Neuronal stem cell (in vitro differentiated cells): ENCODE measurements around the gene NEK11.

Source experiments
- DNase-seq: peaks from one replicate; pipeline ENCODE4 v3.0.0-alpha.2; 2013; ENCODE audit warnings: low spot score
- H2AFZ ChIP-seq: one replicate; pipeline ENCODE4 v1.6.1; 2013; ENCODE audit warnings: mild to moderate bottlenecking, low read length, inconsistent platforms
- H2AK5ac ChIP-seq: 2 replicates; pipeline ENCODE4 v1.6.1; 2013; ENCODE audit warnings: low read depth, mild to moderate bottlenecking, inconsistent platforms, low read length, moderate library complexity, mixed read lengths
- H2BK120ac ChIP-seq: 2 replicates; pipeline ENCODE4 v1.6.1; 2013; ENCODE audit warnings: low read depth, mild to moderate bottlenecking, inconsistent platforms, low read length, moderate library complexity, mixed read lengths
- H2BK12ac ChIP-seq: one replicate; pipeline ENCODE4 v1.6.1; 2013; ENCODE audit warnings: low read length, inconsistent platforms
- H2BK15ac ChIP-seq: 2 replicates; pipeline ENCODE4 v1.6.1; 2013; ENCODE audit warnings: mild to moderate bottlenecking, low read length, inconsistent platforms, mixed read lengths
- H2BK5ac ChIP-seq: one replicate; pipeline ENCODE4 v1.6.1; 2013; ENCODE audit warnings: inconsistent platforms, mild to moderate bottlenecking, low read length, moderate library complexity
- H3K14ac ChIP-seq: one replicate; pipeline ENCODE4 v1.6.1; 2013; ENCODE audit warnings: low read length, inconsistent platforms
- H3K18ac ChIP-seq: 2 replicates; pipeline ENCODE4 v1.6.1; 2013; ENCODE audit warnings: low read length, inconsistent platforms
- H3K23ac ChIP-seq: 2 replicates; pipeline ENCODE4 v1.6.1; 2013; ENCODE audit warnings: low read depth, mild to moderate bottlenecking, mixed read lengths, low read length, inconsistent platforms; ENCODE audit not compliant: poor library complexity
- H3K27ac ChIP-seq: replicated peaks from 3 replicates; pipeline ENCODE4 v1.5.1; 2013; ENCODE audit warnings: low read length, inconsistent platforms
- H3K27me3 ChIP-seq, 3 experiments: 2 replicates each; pipeline ENCODE4 v1.6.1; 2013; ENCODE audit warnings: low read length in 3 of 3, mild to moderate bottlenecking in 2 of 3, inconsistent platforms in 1 of 3, low read depth in 1 of 3, mixed read lengths in 1 of 3, moderate library complexity in 1 of 3; ENCODE audit not compliant: control insufficient read depth in 3 of 3, insufficient read depth in 3 of 3
- H3K36me3 ChIP-seq, 2 donors: replicated peaks in 1 of 2; 2 replicates each; pipeline ENCODE4 v1.6.1; 2013; ENCODE audit warnings: low read length in 2 of 2; ENCODE audit not compliant: control insufficient read depth in 2 of 2, insufficient read depth in 2 of 2
- H3K4ac ChIP-seq: 2 replicates; pipeline ENCODE4 v1.6.1; 2013; ENCODE audit warnings: inconsistent platforms, mild to moderate bottlenecking, low read length, moderate library complexity
- H3K4me1 ChIP-seq, 2 donors: 1 replicate in 1 of 2; 2 replicates in 1 of 2; pipeline ENCODE4 v1.6.1; 2013; ENCODE audit warnings: low read length in 2 of 2, low read depth in 1 of 2; ENCODE audit not compliant: control insufficient read depth in 2 of 2, insufficient read depth in 1 of 2
- H3K4me2 ChIP-seq: one replicate; pipeline ENCODE4 v1.6.1; 2013; ENCODE audit warnings: mild to moderate bottlenecking, low read length, inconsistent platforms; ENCODE audit not compliant: insufficient read depth, poor library complexity, severe bottlenecking
- H3K4me3 ChIP-seq, 2 donors: 2 replicates each; pipeline ENCODE4 v1.5.1; 2013; ENCODE audit warnings: low read length in 2 of 2, mild to moderate bottlenecking in 2 of 2, inconsistent platforms in 1 of 2, moderate library complexity in 1 of 2
- H3K79me1 ChIP-seq: one replicate; pipeline ENCODE4 v1.6.1; 2013; ENCODE audit warnings: low read depth, mild to moderate bottlenecking, inconsistent platforms, low read length, moderate library complexity
- H3K9ac ChIP-seq: one replicate; pipeline ENCODE4 v1.6.1; 2013; ENCODE audit warnings: mild to moderate bottlenecking, low read depth, low read length, inconsistent platforms; ENCODE audit not compliant: poor library complexity
- H3K9me3 ChIP-seq, 2 donors: replicated peaks in 1 of 2; 2 replicates each; pipeline versions ENCODE3 to v1.6.1; 2013; ENCODE audit warnings: low read length in 2 of 2, mild to moderate bottlenecking in 2 of 2, inconsistent platforms in 1 of 2, low read depth in 1 of 2, mixed read lengths in 1 of 2, moderate library complexity in 1 of 2; ENCODE audit not compliant: control insufficient read depth in 2 of 2, insufficient read depth in 1 of 2
- H4K8ac ChIP-seq: one replicate; pipeline ENCODE4 v1.6.1; 2013; ENCODE audit warnings: low read depth, mild to moderate bottlenecking, inconsistent platforms, low read length, moderate library complexity
- H4K91ac ChIP-seq: one replicate; pipeline ENCODE4 v1.6.1; 2013; ENCODE audit warnings: low read length, low read depth, mild to moderate bottlenecking, inconsistent platforms; ENCODE audit not compliant: poor library complexity
- WGBS, 2 donors: extraction: QIAGEN DNeasy Blood & Tissue Kit; methylation state at CpG; one replicate each; pipeline ENCODE4 v1.1.7; 2013; ENCODE audit warnings: missing lambda C conversion rate in 2 of 2, mixed read lengths in 1 of 2; ENCODE audit not compliant: insufficient read length in 2 of 2, insufficient replicate concordance in 1 of 2; ENCODE audit errors: extremely low coverage in 2 of 2; 5-methylcytosine and 5-hydroxymethylcytosine counted together

Gene NEK11

GRCh38 chr3:131223373-131224289 is 197.0 kb downstream of the NEK11 start:
- Histone ChIP-seq H3K4me2 (no peak overlapping the region), H3K27ac (no peak overlapping the region), H3K18ac (no peak overlapping the region), H2BK12ac (no peak overlapping the region), H3K27me3 (no peaks in the 10 kb centered on the region), H2AFZ (no peak overlapping the region), H3K14ac (no peak overlapping the region), H3K9ac (no peak overlapping the region), H3K4ac (no peak overlapping the region), H4K91ac (no peak overlapping the region), H2BK15ac (no peak overlapping the region), H4K8ac (no peak overlapping the region), H2BK120ac (no peak overlapping the region), H3K79me1 (no peaks in the 10 kb centered on the region), H3K36me3 (no peaks in the 10 kb centered on the region), H3K4me1 (no peaks in the 10 kb centered on the region), H3K9me3 (no peaks in the 10 kb centered on the region), H2BK5ac (no peak overlapping the region), H3K4me3 (no peak overlapping the region), H2AK5ac (no peak overlapping the region), H3K23ac (no peak overlapping the region)
- WGBS, 2 donors = no CpG with 5 or more reads among the region's 5 CpGs
- DNase-seq = no peak

- H2BK120ac ChIP-seq = no peak overlapping the region
- no peaks in the 10 kb centered on the region for H3K36me3 ChIP-seq
- no peak overlapping the region for H2BK5ac ChIP-seq
- H3K27me3 ChIP-seq = no peaks in the 10 kb centered on the region
- no peak overlapping the region for H2BK12ac ChIP-seq
- H3K9me3 ChIP-seq = no peaks in the 10 kb centered on the region
- no peak overlapping the region for H3K4ac ChIP-seq
- no CpG with 5 or more reads among the region's 5 CpGs for WGBS, 2 donors
- no peak overlapping the region for H4K8ac ChIP-seq
- no peak overlapping the region for H3K9ac ChIP-seq
- H2AK5ac ChIP-seq = no peak overlapping the region
- H2BK15ac ChIP-seq = no peak overlapping the region
- H3K4me3 ChIP-seq = no peak overlapping the region
- H3K79me1 ChIP-seq = no peaks in the 10 kb centered on the region
- H3K23ac ChIP-seq = no peak overlapping the region
- H3K4me1 ChIP-seq = no peaks in the 10 kb centered on the region
- H3K14ac ChIP-seq = no peak overlapping the region
- H3K18ac ChIP-seq = no peak overlapping the region
- no peak overlapping the region for H3K27ac ChIP-seq
- H2AFZ ChIP-seq = no peak overlapping the region
- H4K91ac ChIP-seq = no peak overlapping the region
- DNase-seq = no peak
- H3K4me2 ChIP-seq = no peak overlapping the region
These were observed 198.3 kb downstream of the NEK11 start for GRCh38 chr3:131224886-131225550.

- H3K23ac ChIP-seq = no peak overlapping the region
- no peak overlapping the region for H3K4me2 ChIP-seq
- no peak for DNase-seq
- H3K14ac ChIP-seq = no peak overlapping the region
- H3K18ac ChIP-seq = no peak overlapping the region
- no peak overlapping the region for H2BK120ac ChIP-seq
- no peak overlapping the region for H3K27ac ChIP-seq
- no peak overlapping the region for H2BK5ac ChIP-seq
- no peaks in the 10 kb centered on the region for H3K9me3 ChIP-seq
- H4K8ac ChIP-seq = no peak overlapping the region
- no peaks in the 10 kb centered on the region for H3K4me1 ChIP-seq
- H3K4me3 ChIP-seq = no peak overlapping the region
- no peak overlapping the region for H2AFZ ChIP-seq
- WGBS, 2 donors = no CpG with 5 or more reads among the region's 3 CpGs
- no peaks in the 10 kb centered on the region for H3K79me1 ChIP-seq
- H3K4ac ChIP-seq = no peak overlapping the region
- no peak overlapping the region for H2BK12ac ChIP-seq
- no peak overlapping the region for H2AK5ac ChIP-seq
- H3K27me3 ChIP-seq = no peaks in the 10 kb centered on the region
- no peaks in the 10 kb centered on the region for H3K36me3 ChIP-seq
- H3K9ac ChIP-seq = no peak overlapping the region
- H2BK15ac ChIP-seq = no peak overlapping the region
- H4K91ac ChIP-seq = no peak overlapping the region
These were observed 201.8 kb downstream of the NEK11 start for GRCh38 chr3:131228522-131228921.

- no peak for DNase-seq
These were observed 205.2 kb downstream of the NEK11 start for GRCh38 chr3:131231710-131232389.

More at GRCh38 chr3:131231710-131232389, 205.2 kb downstream of the NEK11 start:
- no peak overlapping the region for H3K18ac ChIP-seq
- no peak overlapping the region for H3K4me3 ChIP-seq
- no peak overlapping the region for H3K9ac ChIP-seq
- H3K36me3 ChIP-seq = no peaks in the 10 kb centered on the region
- no peak overlapping the region for H2BK5ac ChIP-seq
- H4K91ac ChIP-seq = no peak overlapping the region
- H2AK5ac ChIP-seq = no peak overlapping the region
- H3K27ac ChIP-seq = no peak overlapping the region
- no peak overlapping the region for H3K23ac ChIP-seq
- H2BK15ac ChIP-seq = no peak overlapping the region
- no peak overlapping the region for H2AFZ ChIP-seq
- no peak overlapping the region for H3K4ac ChIP-seq
- no peak overlapping the region for H2BK120ac ChIP-seq
- H3K14ac ChIP-seq = no peak overlapping the region
- no CpG with 5 or more reads among the region's 3 CpGs for WGBS, 2 donors
- H3K4me1 ChIP-seq = peaks cover 0 to 15% of the 10 kb centered on the region in 2 donors
- no peak overlapping the region for H2BK12ac ChIP-seq
- no peak overlapping the region for H3K4me2 ChIP-seq
- H3K27me3 ChIP-seq = no peaks in the 10 kb centered on the region
- H4K8ac ChIP-seq = no peak overlapping the region
- no peaks in the 10 kb centered on the region for H3K9me3 ChIP-seq
- no peaks in the 10 kb centered on the region for H3K79me1 ChIP-seq
